ENCODE measurements around the gene PTPRD. TPM values are rescaled to one million over a fixed set of nuclear protein-coding genes. Genes with fewer than 3 reads are reported as not detected.

Gene PTPRD
- total and polyA plus RNA-seq, 9 of the 15 experiments (the other 6 are each of a cell fraction or from before 2014, with no cell fraction given) = 0.11 TPM; not detected in 8

GRCh38 chr9:9214066-9214465 is 1398.7 kb downstream of the PTPRD start:
- DNase-seq (ENCODE audit: extremely low read depth in 1 of 4, low spot score in 3 of 4) (no peak), ATAC-seq (no peak), FAIRE-seq (no peak)
- intact Hi-C loops (cut with micrococcal nuclease) (no loop called here), in situ Hi-C loops (cut with MboI) (no loop called here)
- Histone ChIP-seq H3K27me3 (ENCODE audit: control insufficient read depth in 2 of 2, insufficient read depth in 2 of 2, low read length in 2 of 2) (no peaks in the 10 kb centered on the region), H4K20me1 (replicated peaks; ENCODE audit: control insufficient read depth, insufficient read depth, low read length) (no peaks in the 10 kb centered on the region), H3K27ac (ENCODE audit: extremely low read depth, low read depth, low read length) (no peak overlapping the region), H3K79me2 (ENCODE audit: control insufficient read depth, insufficient read depth, low read length) (no peaks in the 10 kb centered on the region), H3K4me2 (ENCODE audit: insufficient read depth, low read length) (no peak overlapping the region), H3K9me1 (ENCODE audit: control insufficient read depth, insufficient read depth, low read length) (no peaks in the 10 kb centered on the region), H3K36me3 (ENCODE audit: control insufficient read depth, insufficient read depth, low read length) (no peaks in the 10 kb centered on the region), H3K9ac (ENCODE audit: insufficient read depth in 1 of 2, low read depth in 2 of 2, low read length in 2 of 2) (no peak overlapping the region), H3K4me3 (no peak overlapping the region), H3K4me1 (replicated peaks in 1 of 2; ENCODE audit: control insufficient read depth in 2 of 2, insufficient read depth in 2 of 2, low read length in 2 of 2) (no peaks in the 10 kb centered on the region), H2AFZ (ENCODE audit: low read depth, low read length) (no peak overlapping the region), H3K9me3 (replicated peaks; ENCODE audit: control insufficient read depth, insufficient read depth, low read depth, low read length) (no peaks in the 10 kb centered on the region)
- no TSS peak for BruUV-seq (replicated peaks)
- ChIA-PET POLR2A (no interaction called here), CTCF (ENCODE audit: low intra/inter-chr PET ratio) (no interaction called here)
- TF ChIP-seq FOXK2 (conservative IDR thresholded peaks at IDR 0.05 in 1 of 2, IDR thresholded peaks at IDR 0.05 in 1 of 2; ENCODE audit: low read depth in 2 of 2) = no peak
- no peak for TF ChIP-seq SREBF1 (IDR thresholded peaks at IDR 0.05; ENCODE audit: borderline replicate concordance, low read depth, low read length)
- no peak for TF ChIP-seq MXI1 (IDR thresholded peaks at IDR 0.05; ENCODE audit: low read depth, low read length)
- WGBS (ENCODE audit: insufficient coverage, low coverage, missing lambda C conversion rate) = 0% methylated on average over 6 of the region's 6 CpGs

GRCh38 chr9:9212963-9213362 is 1399.8 kb downstream of the PTPRD start:
- no TSS peak for BruUV-seq (replicated peaks)
- Histone ChIP-seq H3K9ac (ENCODE audit: insufficient read depth in 1 of 2, low read depth in 2 of 2, low read length in 2 of 2) (no peak overlapping the region), H3K9me3 (replicated peaks; ENCODE audit: control insufficient read depth, insufficient read depth, low read depth, low read length) (no peaks in the 10 kb centered on the region), H3K79me2 (ENCODE audit: control insufficient read depth, insufficient read depth, low read length) (no peaks in the 10 kb centered on the region), H3K9me1 (ENCODE audit: control insufficient read depth, insufficient read depth, low read length) (no peaks in the 10 kb centered on the region), H3K4me3 (no peak overlapping the region), H3K36me3 (ENCODE audit: control insufficient read depth, insufficient read depth, low read length) (no peaks in the 10 kb centered on the region), H4K20me1 (replicated peaks; ENCODE audit: control insufficient read depth, insufficient read depth, low read length) (no peaks in the 10 kb centered on the region), H3K4me2 (ENCODE audit: insufficient read depth, low read length) (no peak overlapping the region), H3K27me3 (ENCODE audit: control insufficient read depth in 2 of 2, insufficient read depth in 2 of 2, low read length in 2 of 2) (no peaks in the 10 kb centered on the region), H3K27ac (ENCODE audit: extremely low read depth, low read depth, low read length) (no peak overlapping the region), H2AFZ (ENCODE audit: low read depth, low read length) (no peak overlapping the region), H3K4me1 (replicated peaks in 1 of 2; ENCODE audit: control insufficient read depth in 2 of 2, insufficient read depth in 2 of 2, low read length in 2 of 2) (no peaks in the 10 kb centered on the region)
- POLR2A ChIA-PET = no interaction called here
- in situ Hi-C loops (cut with MboI) = no loop called here
- ATAC-seq (no peak), FAIRE-seq (no peak), DNase-seq (ENCODE audit: extremely low read depth in 1 of 4, low spot score in 3 of 4) (no peak)
- 2% methylated on average over 3 of the region's 3 CpGs for WGBS (ENCODE audit: insufficient coverage, low coverage, missing lambda C conversion rate)
- intact Hi-C loops (cut with micrococcal nuclease) = no loop called here
- CTCF ChIA-PET (ENCODE audit: low intra/inter-chr PET ratio) = no interaction called here
- TF ChIP-seq RBM25 (IDR thresholded peaks at IDR 0.05; ENCODE audit: low read depth, low read length, severe bottlenecking) (no peak), SOX6 (IDR thresholded peaks at IDR 0.05) (no peak), SIN3B (IDR thresholded peaks at IDR 0.05; ENCODE audit: low read depth) (no peak), ZNF740 (CRISPR knock-in tag; IDR thresholded peaks at IDR 0.05) (no peak), ZNF740 (tag; IDR thresholded peaks at IDR 0.05) (no peak), ZNF507 (tag; conservative IDR thresholded peaks at IDR 0.05) (no peak), NFIX (CRISPR knock-in tag; IDR thresholded peaks at IDR 0.05; ENCODE audit: low read depth) (no peak), HMGXB4 (CRISPR knock-in tag; IDR thresholded peaks at IDR 0.05) (no peak), ZNF57 (CRISPR knock-in tag; IDR thresholded peaks at IDR 0.05) (no peak), TCFL5 (CRISPR knock-in tag; conservative IDR thresholded peaks at IDR 0.05) (no peak), PREB (CRISPR knock-in tag; IDR thresholded peaks at IDR 0.05) (no peak)
